Measurements from ENCODE around the gene COP1. TPM values are rescaled to one million over a fixed set of nuclear protein-coding genes. Genes with fewer than 3 reads are reported as not detected.

The COP1 gene
- total RNA-seq, 2 donors from 2014 or later = 50.6 to 53.3 TPM

GRCh38 chr1:175935166-175935565 lies 271.9 kb downstream of the COP1 start:
- Mint-ChIP-seq H3K27ac (no peak overlapping the region), H3K36me3 (no peaks in the 10 kb centered on the region), H3K27me3 (no peaks in the 10 kb centered on the region), H3K4me3 (no peak overlapping the region), H3K4me1 (ENCODE audit: low read depth in 2 of 2) (no peaks in the 10 kb centered on the region), H3K9me3 (no peaks in the 10 kb centered on the region)
- no peak for ATAC-seq
- DNase-seq (ENCODE audit: low spot score) = no peak

- H3K4me1 Mint-ChIP-seq (ENCODE audit: low read depth in 2 of 2) = no peaks in the 10 kb centered on the region
- H3K36me3 Mint-ChIP-seq = peaks cover 4% of the 10 kb centered on the region
- no peaks in the 10 kb centered on the region for H3K27me3 Mint-ChIP-seq
- H3K27ac Mint-ChIP-seq = no peak overlapping the region
- ATAC-seq = no peak
- DNase-seq (ENCODE audit: low spot score) = no peak
- H3K4me3 Mint-ChIP-seq = no peak overlapping the region
- no peaks in the 10 kb centered on the region for H3K9me3 Mint-ChIP-seq
Observed at GRCh38 chr1:175933801-175934200, 273.3 kb downstream of the COP1 start.

- Mint-ChIP-seq H3K36me3 (peaks cover 11% of the 10 kb centered on the region), H3K27me3 (no peaks in the 10 kb centered on the region), H3K9me3 (no peaks in the 10 kb centered on the region), H3K4me3 (no peak overlapping the region), H3K4me1 (ENCODE audit: low read depth in 2 of 2) (no peaks in the 10 kb centered on the region), H3K27ac (no peak overlapping the region)
- DNase-seq (ENCODE audit: low spot score) = no peak
- no peak for ATAC-seq
Observed at GRCh38 chr1:175927944-175928343, 279.1 kb downstream of the COP1 start.

- Mint-ChIP-seq H3K9me3 (no peaks in the 10 kb centered on the region), H3K4me3 (no peak overlapping the region), H3K36me3 (peaks cover 6% of the 10 kb centered on the region), H3K27me3 (no peaks in the 10 kb centered on the region), H3K27ac (no peak overlapping the region), H3K4me1 (ENCODE audit: low read depth in 2 of 2) (no peaks in the 10 kb centered on the region)
- no peak for DNase-seq (ENCODE audit: low spot score)
- no peak for ATAC-seq
Observed at GRCh38 chr1:175922254-175922881, 284.7 kb downstream of the COP1 start.

GRCh38 chr1:175920381-175920780 lies 286.7 kb downstream of the COP1 start:
- Mint-ChIP-seq H3K36me3 (peaks cover 2% of the 10 kb centered on the region), H3K27ac (no peak overlapping the region), H3K4me3 (no peak overlapping the region), H3K4me1 (ENCODE audit: low read depth in 2 of 2) (no peaks in the 10 kb centered on the region), H3K9me3 (no peaks in the 10 kb centered on the region), H3K27me3 (no peaks in the 10 kb centered on the region)
- DNase-seq (ENCODE audit: low spot score) (no peak), ATAC-seq (no peak)

- H3K27ac Mint-ChIP-seq = no peak overlapping the region
- no peaks in the 10 kb centered on the region for H3K4me1 Mint-ChIP-seq (ENCODE audit: low read depth in 2 of 2)
- H3K36me3 Mint-ChIP-seq = no peaks in the 10 kb centered on the region
- H3K27me3 Mint-ChIP-seq = no peaks in the 10 kb centered on the region
- no peak overlapping the region for H3K4me3 Mint-ChIP-seq
- H3K9me3 Mint-ChIP-seq = no peaks in the 10 kb centered on the region
- DNase-seq (ENCODE audit: low spot score) (no peak), ATAC-seq (no peak)
Observed at GRCh38 chr1:175919001-175919400, 288.1 kb downstream of the COP1 start.

GRCh38 chr1:175918364-175918801 lies 288.7 kb downstream of the COP1 start:
- H3K27ac Mint-ChIP-seq = no peak overlapping the region
- H3K4me3 Mint-ChIP-seq = no peak overlapping the region
- H3K27me3 Mint-ChIP-seq = no peaks in the 10 kb centered on the region
- no peaks in the 10 kb centered on the region for H3K4me1 Mint-ChIP-seq (ENCODE audit: low read depth in 2 of 2)
- no peak for ATAC-seq
- DNase-seq (ENCODE audit: low spot score) = no peak
- peaks cover 3% of the 10 kb centered on the region for H3K36me3 Mint-ChIP-seq
- H3K9me3 Mint-ChIP-seq = no peaks in the 10 kb centered on the region

GRCh38 chr1:175914115-175914514 lies 293.0 kb downstream of the COP1 start:
- no peak for DNase-seq (ENCODE audit: low spot score)
- Mint-ChIP-seq H3K9me3 (peaks cover 14% of the 10 kb centered on the region), H3K27me3 (no peaks in the 10 kb centered on the region), H3K4me3 (no peak overlapping the region), H3K36me3 (peaks cover 22% of the 10 kb centered on the region), H3K27ac (no peak overlapping the region), H3K4me1 (ENCODE audit: low read depth in 2 of 2) (no peaks in the 10 kb centered on the region)
- ATAC-seq = no peak

GRCh38 chr1:175911138-175911537 lies 295.9 kb downstream of the COP1 start:
- no peak for DNase-seq (ENCODE audit: low spot score)
- H3K36me3 Mint-ChIP-seq = peaks cover 22% of the 10 kb centered on the region

GRCh38 chr1:175906370-175906769 lies 300.7 kb downstream of the COP1 start:
- no peak overlapping the region for H3K27ac Mint-ChIP-seq
- no peaks in the 10 kb centered on the region for H3K4me1 Mint-ChIP-seq (ENCODE audit: low read depth in 2 of 2)
- no peak for ATAC-seq
- no peaks in the 10 kb centered on the region for H3K27me3 Mint-ChIP-seq
- no peak for DNase-seq (ENCODE audit: low spot score)
- H3K9me3 Mint-ChIP-seq = peaks cover 11% of the 10 kb centered on the region
- peaks cover 18% of the 10 kb centered on the region for H3K36me3 Mint-ChIP-seq
- no peak overlapping the region for H3K4me3 Mint-ChIP-seq

More at GRCh38 chr1:175911138-175911537, 295.9 kb downstream of the COP1 start:
- no peak for ATAC-seq
- H3K4me3 Mint-ChIP-seq = no peak overlapping the region
- H3K4me1 Mint-ChIP-seq (ENCODE audit: low read depth in 2 of 2) = no peaks in the 10 kb centered on the region
- no peak overlapping the region for H3K27ac Mint-ChIP-seq
- peaks cover 14% of the 10 kb centered on the region for H3K9me3 Mint-ChIP-seq
- no peaks in the 10 kb centered on the region for H3K27me3 Mint-ChIP-seq

GRCh38 chr1:175904808-175905207 lies 302.3 kb downstream of the COP1 start:
- ATAC-seq = no peak
- Mint-ChIP-seq H3K27me3 (no peaks in the 10 kb centered on the region), H3K27ac (no peak overlapping the region), H3K36me3 (peaks cover 5% of the 10 kb centered on the region), H3K4me3 (no peak overlapping the region), H3K9me3 (no peaks in the 10 kb centered on the region), H3K4me1 (ENCODE audit: low read depth in 2 of 2) (no peaks in the 10 kb centered on the region)
- no peak for DNase-seq (ENCODE audit: low spot score)

- Mint-ChIP-seq H3K27ac (no peak overlapping the region), H3K9me3 (no peaks in the 10 kb centered on the region), H3K36me3 (peaks cover 5% of the 10 kb centered on the region), H3K4me1 (ENCODE audit: low read depth in 2 of 2) (no peaks in the 10 kb centered on the region), H3K27me3 (no peaks in the 10 kb centered on the region), H3K4me3 (no peak overlapping the region)
- no peak for DNase-seq (ENCODE audit: low spot score)
- no peak for ATAC-seq
Observed at GRCh38 chr1:175902281-175902680, 304.8 kb downstream of the COP1 start.

- Mint-ChIP-seq H3K9me3 (no peaks in the 10 kb centered on the region), H3K27ac (no peak overlapping the region), H3K36me3 (peaks cover 5% of the 10 kb centered on the region), H3K4me1 (ENCODE audit: low read depth in 2 of 2) (no peaks in the 10 kb centered on the region), H3K27me3 (no peaks in the 10 kb centered on the region), H3K4me3 (no peak overlapping the region)
- DNase-seq (ENCODE audit: low spot score) (no peak), ATAC-seq (no peak)
Observed at GRCh38 chr1:175901076-175901836, 305.8 kb downstream of the COP1 start.

GRCh38 chr1:175900171-175900570 lies 306.9 kb downstream of the COP1 start:
- H3K36me3 Mint-ChIP-seq = peaks cover 5% of the 10 kb centered on the region
- no peaks in the 10 kb centered on the region for H3K4me1 Mint-ChIP-seq (ENCODE audit: low read depth in 2 of 2)
- H3K27me3 Mint-ChIP-seq = no peaks in the 10 kb centered on the region
- H3K9me3 Mint-ChIP-seq = no peaks in the 10 kb centered on the region
- no peak for ATAC-seq
- no peak for DNase-seq (ENCODE audit: low spot score)
- H3K4me3 Mint-ChIP-seq = no peak overlapping the region
- H3K27ac Mint-ChIP-seq = no peak overlapping the region

Measured in natural killer cell treated with Interleukin-12 subunit alpha and Interleukin-12 subunit beta and Interleukin-15 and Interleukin-18, amount 100 ng/mL, for 72 hours (primary cell).